Activated T-helper 17 cell treated with anti-CD3 and anti-CD28 coated beads, Interleukin-2, amount 50 U/mL, for 72 hours (primary cell): ENCODE measurements around the gene RIPK1. TPM values are rescaled to one million over a fixed set of nuclear protein-coding genes. Genes with fewer than 3 reads are reported as not detected.
"Not testable (repeated sequence)": the region's sequence is repeated elsewhere in the genome, so short reads cannot be mapped to it uniquely, and the experiment has no call there.

Source experiments
- ATAC-seq: fragments of 150-1000 bp; cut with Tn5 transposase; replicated peaks from 2 replicates; pipeline ENCODE4 v1.10.0; 2021; ENCODE audit warnings: mild to moderate bottlenecking, moderate library complexity
- H3K27ac Mint-ChIP-seq: one replicate; pipeline ENCODE4 v1.8.0; 2022; ENCODE audit warnings: mixed read lengths
- H3K27me3 Mint-ChIP-seq: one replicate; pipeline ENCODE4 v1.8.0; 2022; ENCODE audit warnings: mixed read lengths
- H3K36me3 Mint-ChIP-seq: one replicate; pipeline ENCODE4 v1.8.0; 2022; ENCODE audit warnings: low read depth, mild to moderate bottlenecking, mixed read lengths
- H3K4me1 Mint-ChIP-seq: one replicate; pipeline ENCODE4 v1.8.0; 2022; ENCODE audit warnings: mixed read lengths
- H3K4me3 Mint-ChIP-seq: one replicate; pipeline ENCODE4 v1.8.0; 2022; ENCODE audit warnings: mild to moderate bottlenecking, mixed read lengths
- H3K9me3 Mint-ChIP-seq: one replicate; pipeline ENCODE4 v1.8.0; 2022; ENCODE audit warnings: mixed read lengths
- total RNA-seq, 2 donors: library from RNA; stranded (reverse); gene quantifications; one replicate each; pipeline ENCODE4 v1.2.3, GENCODE V29; 2022

RIPK1 gene
- total RNA-seq = 10 to 100 TPM; 17.5 to 18.2 TPM

DNA sequence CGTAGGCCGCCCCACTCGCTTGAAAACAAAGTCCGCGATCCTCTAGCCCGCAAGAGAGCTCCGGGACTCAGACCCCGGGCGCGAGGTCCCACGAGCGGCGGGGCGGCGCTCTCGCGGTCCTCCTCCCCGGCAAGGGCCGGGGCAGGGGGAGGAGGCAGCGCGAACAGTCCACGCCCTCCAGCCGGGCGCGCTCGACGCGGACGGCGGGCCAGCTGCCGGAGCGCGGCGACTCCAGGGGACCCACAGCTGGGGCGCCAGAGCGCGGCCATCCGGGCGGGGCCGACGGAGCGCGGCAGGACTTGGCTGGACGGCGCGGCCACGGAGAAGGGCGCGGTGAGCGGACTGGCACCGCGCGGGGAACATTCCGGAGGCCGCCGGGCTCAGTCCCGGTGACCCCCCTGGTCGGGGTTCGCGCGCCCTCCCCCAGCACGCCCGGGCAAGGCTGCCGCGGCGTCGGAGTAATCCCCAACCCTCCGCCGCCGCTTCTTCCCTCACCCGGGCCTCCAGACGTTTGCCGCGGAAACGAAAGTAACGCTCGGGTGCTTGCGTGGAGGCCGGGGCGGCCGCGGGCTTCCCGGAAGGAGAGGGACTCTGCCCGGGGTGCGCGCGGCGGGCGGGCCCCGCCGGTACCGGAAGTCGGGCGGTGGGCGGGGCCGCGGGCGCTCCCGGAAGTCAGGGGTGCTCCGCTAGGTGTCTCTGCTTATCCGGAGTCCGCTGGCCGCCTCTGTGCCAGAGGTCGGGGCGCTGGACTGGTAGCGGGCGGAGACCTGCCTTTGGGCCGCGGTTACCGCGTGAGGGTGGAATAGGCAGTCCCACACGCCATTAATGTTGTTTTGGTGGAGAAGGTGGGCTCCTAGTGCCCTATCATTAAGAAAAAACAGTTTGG lies at the start of gene RIPK1:
RIPK1 (plus strand) TSS at position 166 of the 886 bp plus-strand sequence. CDS start 8,330 bp downstream, outside the sequence.
- no peaks in the 10 kb centered on the region for H3K27me3 Mint-ChIP-seq
- ATAC-seq = peak; percentile 87
- peaks cover 32% of the 10 kb centered on the region for H3K36me3 Mint-ChIP-seq
- peaks cover 26% of the 10 kb centered on the region for H3K4me1 Mint-ChIP-seq
- no peaks in the 10 kb centered on the region for H3K9me3 Mint-ChIP-seq
- H3K4me3 Mint-ChIP-seq = peak within 1 kb of the TSS; percentile 100
- H3K27ac Mint-ChIP-seq = peak within 1 kb of the TSS; percentile 95

DNA sequence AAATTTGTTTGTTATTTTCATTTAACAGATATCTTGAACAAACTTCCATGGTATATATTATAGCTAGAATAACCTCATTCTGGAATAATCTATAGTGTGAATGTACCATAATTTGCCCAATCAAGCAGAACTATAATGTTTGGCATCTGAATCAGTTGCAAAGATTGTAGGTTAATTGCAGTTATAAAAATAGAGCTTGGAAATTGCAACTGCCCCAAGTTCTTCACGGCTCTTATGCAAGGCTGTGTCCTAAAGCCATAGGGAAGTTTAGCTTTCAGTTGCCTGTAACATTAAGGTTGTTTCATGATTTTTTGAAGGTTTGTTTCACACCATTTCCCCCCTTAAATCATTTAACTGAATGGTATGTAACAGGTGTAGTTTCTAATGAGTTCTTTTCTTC lies 49.2 kb upstream of the RIPK1 start:
- Mint-ChIP-seq H3K4me3 (no peak overlapping the region), H3K9me3 (no peaks in the 10 kb centered on the region), H3K27me3 (no peaks in the 10 kb centered on the region), H3K4me1 (peaks cover 12% of the 10 kb centered on the region), H3K27ac (no peak overlapping the region), H3K36me3 (peaks cover 78% of the 10 kb centered on the region)
- no peak for ATAC-seq

DNA sequence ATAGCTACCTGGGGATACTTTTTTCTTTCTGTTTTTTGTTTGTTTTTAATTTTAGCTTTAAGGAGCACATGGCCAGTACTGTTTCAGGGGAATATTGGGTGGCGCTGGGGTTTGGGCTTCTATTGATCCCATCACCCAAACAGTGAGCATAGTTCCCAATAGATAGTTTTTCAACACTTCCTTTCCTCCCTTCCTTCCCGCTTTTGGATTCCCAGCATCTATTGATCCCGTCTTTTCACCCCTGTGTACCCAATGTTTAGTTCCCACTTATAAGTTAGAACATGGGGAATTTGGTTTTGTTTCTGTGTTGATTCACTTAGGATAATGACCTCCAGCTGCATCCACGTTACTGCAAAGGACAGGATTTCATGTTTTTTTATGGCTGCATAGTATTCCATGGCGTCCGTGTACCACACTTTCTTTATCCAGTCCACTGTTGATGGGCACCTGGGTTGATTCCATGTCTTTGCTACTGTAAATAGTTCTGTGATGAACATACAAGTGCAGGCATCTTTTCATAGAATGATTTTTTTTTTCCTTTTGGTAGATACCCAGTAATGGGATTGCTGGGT lies 48.5 kb upstream of the RIPK1 start:
- Mint-ChIP-seq H3K4me3 (no peak overlapping the region), H3K4me1 (peaks cover 12% of the 10 kb centered on the region), H3K27ac (no peak overlapping the region), H3K27me3 (no peaks in the 10 kb centered on the region), H3K36me3 (peaks cover 70% of the 10 kb centered on the region), H3K9me3 (no peaks in the 10 kb centered on the region)
- no peak for ATAC-seq

GRCh38 chr6:3020976-3021598 lies 47.2 kb upstream of the RIPK1 start:
- ATAC-seq, H3K27ac Mint-ChIP-seq, H3K4me3 Mint-ChIP-seq, H3K27me3 Mint-ChIP-seq, H3K9me3 Mint-ChIP-seq: not testable (repeated sequence)
- Mint-ChIP-seq H3K4me1 (peaks cover 18% of the 10 kb centered on the region), H3K36me3 (peaks cover 58% of the 10 kb centered on the region)

DNA sequence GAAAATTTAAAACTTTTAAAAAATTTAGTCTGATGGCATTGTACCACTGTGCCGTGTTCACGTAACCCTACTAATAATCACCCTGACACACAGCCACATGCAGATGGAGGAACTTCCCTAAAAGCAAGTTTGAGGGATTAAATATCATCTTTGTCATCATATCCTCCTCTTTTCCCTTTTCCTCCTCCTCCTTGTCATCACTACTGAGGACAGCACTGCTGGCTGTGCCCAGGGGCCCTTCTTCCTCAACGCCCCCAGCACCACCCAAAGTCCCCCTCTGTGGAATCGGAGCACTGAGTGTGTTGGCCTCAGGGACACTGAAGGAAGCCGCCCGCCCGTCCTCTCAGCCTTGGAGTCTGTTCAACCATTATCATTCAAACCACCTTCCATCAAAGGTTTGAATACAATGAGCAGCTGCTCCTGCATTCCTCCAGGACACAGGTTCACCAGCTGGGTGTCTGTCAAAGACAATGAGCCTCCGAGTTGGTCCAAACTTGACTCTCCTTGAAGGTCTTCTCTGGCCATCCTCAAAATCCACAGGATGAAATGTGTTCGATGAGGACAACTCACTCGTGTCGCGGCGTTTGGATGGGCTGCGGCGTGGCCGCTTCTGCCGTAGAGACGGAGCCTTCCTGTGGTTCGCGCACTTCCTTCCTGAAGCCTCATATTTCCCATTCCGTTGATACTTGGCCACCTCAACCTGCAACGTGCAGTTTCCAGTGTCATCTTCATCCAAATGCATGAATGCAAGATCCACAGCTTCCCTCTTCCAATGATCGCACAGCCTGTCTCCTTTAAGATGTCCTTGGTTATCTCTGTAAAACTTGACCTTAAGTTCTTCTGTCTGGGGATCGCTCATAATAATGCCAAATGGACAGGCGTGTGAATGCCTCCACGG lies 45.3 kb upstream of the RIPK1 start:
- peak; percentile 38 for ATAC-seq
- Mint-ChIP-seq H3K4me3 (peak overlapping the region; percentile 96), H3K27ac (peak overlapping the region; percentile 95), H3K36me3 (peaks cover 41% of the 10 kb centered on the region), H3K27me3 (no peaks in the 10 kb centered on the region), H3K4me1 (peaks cover 28% of the 10 kb centered on the region), H3K9me3 (no peaks in the 10 kb centered on the region)

DNA sequence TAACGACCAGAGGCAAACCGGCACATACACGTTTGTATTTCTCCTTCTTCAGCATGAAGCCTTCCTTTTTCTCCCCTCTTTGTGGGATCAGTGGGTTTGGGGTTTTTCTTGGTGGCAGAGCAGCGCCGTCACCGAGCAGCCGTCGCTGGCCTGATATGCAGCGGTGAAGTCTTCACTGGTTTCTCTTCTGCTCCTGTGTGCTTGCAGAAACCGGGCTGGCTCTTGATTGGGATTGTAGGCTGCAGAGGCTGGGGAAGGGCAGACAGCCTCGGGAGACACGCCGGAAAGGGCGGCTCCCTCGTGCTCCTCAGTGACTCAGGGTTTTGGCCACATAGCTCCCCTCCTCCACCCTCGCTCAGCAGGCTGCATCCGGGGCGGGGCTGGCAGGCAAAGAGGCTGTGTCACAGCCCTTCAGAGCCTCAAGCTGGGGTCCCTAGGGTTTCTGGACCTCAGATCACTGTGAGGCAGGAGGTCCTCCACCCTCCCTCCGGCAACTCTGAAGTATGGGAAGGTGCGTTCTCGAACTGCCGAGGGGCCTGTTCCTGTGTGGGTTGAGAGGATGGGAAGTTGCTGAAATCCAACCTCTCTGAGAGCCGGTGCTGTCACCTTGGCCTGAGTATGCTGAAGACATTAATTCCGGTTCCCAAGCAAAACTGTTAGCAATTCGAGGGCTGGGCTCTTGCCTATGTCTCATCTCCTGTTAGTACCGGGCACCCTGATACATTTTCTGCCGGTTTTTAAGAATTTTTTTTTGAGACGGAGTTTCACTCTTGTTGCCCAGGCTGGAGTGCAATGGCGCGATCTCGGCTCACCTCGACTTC lies 44.4 kb upstream of the RIPK1 start:
- Mint-ChIP-seq H3K9me3 (no peaks in the 10 kb centered on the region), H3K27me3 (no peaks in the 10 kb centered on the region), H3K27ac (peak overlapping the region; percentile 95), H3K4me3 (peak overlapping the region; percentile 96), H3K36me3 (peaks cover 36% of the 10 kb centered on the region), H3K4me1 (peaks cover 28% of the 10 kb centered on the region)
- peak; percentile 95 for ATAC-seq

- ATAC-seq = peak; percentile 29
- Mint-ChIP-seq H3K27ac (peak overlapping the region; percentile 83), H3K9me3 (no peaks in the 10 kb centered on the region), H3K4me1 (peaks cover 28% of the 10 kb centered on the region), H3K27me3 (no peaks in the 10 kb centered on the region), H3K4me3 (peak overlapping the region; percentile 96), H3K36me3 (peaks cover 19% of the 10 kb centered on the region)
Observed at GRCh38 chr6:3026791-3027626, 41.3 kb upstream of the RIPK1 start.

GRCh38 chr6:3028156-3028555 lies 40.1 kb upstream of the RIPK1 start:
- not testable (repeated sequence) for H3K27ac Mint-ChIP-seq, H3K27me3 Mint-ChIP-seq, H3K9me3 Mint-ChIP-seq, H3K4me3 Mint-ChIP-seq, ATAC-seq, H3K36me3 Mint-ChIP-seq
- H3K4me1 Mint-ChIP-seq = peaks cover 23% of the 10 kb centered on the region

GRCh38 chr6:3031857-3032640 lies 36.2 kb upstream of the RIPK1 start:
- Mint-ChIP-seq H3K4me3 (no peak overlapping the region), H3K9me3 (no peaks in the 10 kb centered on the region), H3K4me1 (peaks cover 3% of the 10 kb centered on the region), H3K36me3 (no peaks in the 10 kb centered on the region), H3K27me3 (no peaks in the 10 kb centered on the region), H3K27ac (no peak overlapping the region)
- peak; percentile 43 for ATAC-seq

GRCh38 chr6:3032986-3033385 lies 35.3 kb upstream of the RIPK1 start:
- Mint-ChIP-seq H3K27me3 (no peaks in the 10 kb centered on the region), H3K36me3 (no peaks in the 10 kb centered on the region), H3K4me1 (no peaks in the 10 kb centered on the region), H3K9me3 (no peaks in the 10 kb centered on the region), H3K4me3 (no peak overlapping the region), H3K27ac (no peak overlapping the region)
- ATAC-seq = peak; percentile 45

DNA sequence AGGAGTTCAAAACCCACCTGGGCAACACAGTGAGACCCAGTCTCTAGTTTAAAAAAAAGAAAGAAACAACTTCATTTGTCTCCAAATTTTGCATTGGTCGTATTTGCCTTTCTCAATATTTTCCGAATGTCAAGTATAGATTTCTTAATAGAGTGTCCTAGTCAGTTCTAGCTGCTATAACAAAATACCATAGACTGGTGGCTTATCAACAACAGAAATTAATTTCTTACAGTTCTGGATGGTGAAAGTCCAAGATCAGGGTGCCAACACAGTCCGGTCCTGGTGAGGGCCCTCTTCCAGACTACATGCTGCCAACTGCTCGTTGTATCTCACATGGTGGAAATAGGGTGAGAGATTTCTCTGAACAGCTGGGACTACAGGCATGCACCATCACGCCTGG lies 34.6 kb upstream of the RIPK1 start:
- Mint-ChIP-seq H3K27me3 (no peaks in the 10 kb centered on the region), H3K9me3 (no peaks in the 10 kb centered on the region), H3K4me3 (no peak overlapping the region), H3K27ac (no peak overlapping the region), H3K4me1 (no peaks in the 10 kb centered on the region), H3K36me3 (no peaks in the 10 kb centered on the region)
- ATAC-seq = no peak

- no peaks in the 10 kb centered on the region for H3K36me3 Mint-ChIP-seq
- ATAC-seq = no peak
- H3K9me3 Mint-ChIP-seq = no peaks in the 10 kb centered on the region
- H3K4me1 Mint-ChIP-seq = no peaks in the 10 kb centered on the region
- H3K27me3 Mint-ChIP-seq = no peaks in the 10 kb centered on the region
- H3K4me3 Mint-ChIP-seq = no peak overlapping the region
- H3K27ac Mint-ChIP-seq = no peak overlapping the region
Observed at GRCh38 chr6:3035397-3035796, 32.9 kb upstream of the RIPK1 start.
